GM12875 (cell line): ENCODE results near the gene HERPUD2.

ENCODE experiments used
- H3K4me3 ChIP-seq: one replicate; pipeline ENCODE4 v1.5.1; 2011; ENCODE audit warnings: low read depth, low read length, control low read depth
- TF ChIP-seq, protein P1 (sequence below): IDR thresholded peaks from 2 replicates; pipeline ENCODE4 v1.5.1; 2011; ENCODE audit warnings: low read depth, mild to moderate bottlenecking, control low read depth, inconsistent platforms, low read length, moderate library complexity, borderline replicate concordance; ENCODE audit not compliant: insufficient read depth

The HERPUD2 gene

DNA sequence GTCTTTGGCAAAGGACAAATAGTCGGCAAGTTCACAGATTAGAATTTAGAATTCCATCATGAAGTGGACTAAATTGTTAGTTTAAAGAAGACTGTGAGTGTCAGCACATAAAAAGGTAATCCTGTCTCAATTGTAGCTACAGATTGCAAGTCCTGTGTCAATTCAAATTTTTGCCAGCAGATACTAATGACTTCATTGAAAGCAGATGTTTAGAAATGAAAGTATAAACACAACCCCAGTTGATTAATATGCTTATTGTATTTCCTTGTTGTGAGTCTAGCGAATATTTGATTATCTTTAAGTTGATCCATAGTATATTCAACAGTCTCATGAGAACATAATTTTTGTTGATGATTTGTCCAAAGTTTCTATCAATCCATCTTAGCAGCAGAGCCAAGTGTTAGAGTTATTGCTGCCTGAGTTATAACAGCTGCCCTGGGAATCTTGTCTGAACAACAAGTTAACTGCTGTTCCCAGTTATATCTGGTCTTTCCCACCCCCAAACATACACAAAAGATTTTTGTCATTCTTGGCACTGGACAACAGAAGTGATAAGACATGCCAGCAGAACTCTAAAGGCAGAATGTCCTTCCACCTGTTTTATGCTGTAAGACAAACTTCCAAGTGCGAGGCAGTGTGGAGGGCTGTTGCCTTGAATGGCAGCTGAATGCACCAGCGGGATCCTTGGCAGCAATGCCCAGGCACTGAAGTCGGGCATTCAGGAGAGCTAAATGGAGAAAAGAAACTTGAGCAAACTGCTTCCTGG lies 21.3 kb upstream of the HERPUD2 start:
- H3K4me3 ChIP-seq: no peak overlapping the region

DNA sequence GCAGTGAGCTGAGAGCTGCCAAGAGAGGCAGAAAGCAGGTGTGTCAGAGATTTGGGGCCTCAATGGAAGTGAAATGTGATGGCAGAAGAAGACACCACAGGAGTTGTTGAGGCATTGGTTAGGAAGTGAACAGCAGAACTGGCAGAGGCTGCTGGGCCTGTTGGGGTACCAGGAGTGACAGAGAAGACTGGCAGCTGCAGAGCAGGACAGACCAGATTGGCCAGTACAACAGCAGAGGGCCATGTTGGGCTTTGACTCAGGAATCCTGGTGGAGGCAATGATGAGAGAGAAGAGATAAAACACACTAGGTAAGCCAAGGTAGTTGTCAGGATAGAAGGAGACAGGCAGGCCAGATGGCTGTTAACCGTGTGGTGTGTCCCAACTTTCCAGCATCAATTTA lies 19.9 kb upstream of the HERPUD2 start:
- TF ChIP-seq, protein P1, sequence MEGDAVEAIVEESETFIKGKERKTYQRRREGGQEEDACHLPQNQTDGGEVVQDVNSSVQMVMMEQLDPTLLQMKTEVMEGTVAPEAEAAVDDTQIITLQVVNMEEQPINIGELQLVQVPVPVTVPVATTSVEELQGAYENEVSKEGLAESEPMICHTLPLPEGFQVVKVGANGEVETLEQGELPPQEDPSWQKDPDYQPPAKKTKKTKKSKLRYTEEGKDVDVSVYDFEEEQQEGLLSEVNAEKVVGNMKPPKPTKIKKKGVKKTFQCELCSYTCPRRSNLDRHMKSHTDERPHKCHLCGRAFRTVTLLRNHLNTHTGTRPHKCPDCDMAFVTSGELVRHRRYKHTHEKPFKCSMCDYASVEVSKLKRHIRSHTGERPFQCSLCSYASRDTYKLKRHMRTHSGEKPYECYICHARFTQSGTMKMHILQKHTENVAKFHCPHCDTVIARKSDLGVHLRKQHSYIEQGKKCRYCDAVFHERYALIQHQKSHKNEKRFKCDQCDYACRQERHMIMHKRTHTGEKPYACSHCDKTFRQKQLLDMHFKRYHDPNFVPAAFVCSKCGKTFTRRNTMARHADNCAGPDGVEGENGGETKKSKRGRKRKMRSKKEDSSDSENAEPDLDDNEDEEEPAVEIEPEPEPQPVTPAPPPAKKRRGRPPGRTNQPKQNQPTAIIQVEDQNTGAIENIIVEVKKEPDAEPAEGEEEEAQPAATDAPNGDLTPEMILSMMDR: 0 out of 2 replicates have a peak, but pooled peaks have one; percentile 16
- H3K4me3 ChIP-seq: no peak overlapping the region

More for the DNA sequence above, 21.3 kb upstream of the HERPUD2 start:
- TF ChIP-seq, protein P1: no peak

DNA sequence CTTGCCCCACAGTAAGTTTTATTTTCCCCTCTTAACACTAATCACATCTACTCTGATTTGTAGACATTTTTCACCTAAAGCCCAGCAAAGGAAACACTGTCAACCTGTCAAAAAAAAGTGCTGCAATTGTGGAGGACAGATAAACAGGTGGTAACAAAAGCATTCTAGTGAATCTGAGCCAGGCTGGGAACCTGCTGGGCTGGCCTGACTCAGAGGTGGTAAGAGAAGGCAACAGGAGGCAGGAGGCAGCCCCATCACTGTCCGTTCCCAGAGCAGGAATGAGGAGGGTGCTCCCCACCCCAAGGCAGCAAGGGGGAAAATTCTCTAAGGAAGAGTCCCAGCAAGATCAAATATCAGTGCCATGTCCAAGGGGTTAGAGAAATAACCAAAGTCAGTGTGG lies 19.5 kb upstream of the HERPUD2 start:
- H3K4me3 ChIP-seq: no peak overlapping the region
- TF ChIP-seq, protein P1: no peak

DNA sequence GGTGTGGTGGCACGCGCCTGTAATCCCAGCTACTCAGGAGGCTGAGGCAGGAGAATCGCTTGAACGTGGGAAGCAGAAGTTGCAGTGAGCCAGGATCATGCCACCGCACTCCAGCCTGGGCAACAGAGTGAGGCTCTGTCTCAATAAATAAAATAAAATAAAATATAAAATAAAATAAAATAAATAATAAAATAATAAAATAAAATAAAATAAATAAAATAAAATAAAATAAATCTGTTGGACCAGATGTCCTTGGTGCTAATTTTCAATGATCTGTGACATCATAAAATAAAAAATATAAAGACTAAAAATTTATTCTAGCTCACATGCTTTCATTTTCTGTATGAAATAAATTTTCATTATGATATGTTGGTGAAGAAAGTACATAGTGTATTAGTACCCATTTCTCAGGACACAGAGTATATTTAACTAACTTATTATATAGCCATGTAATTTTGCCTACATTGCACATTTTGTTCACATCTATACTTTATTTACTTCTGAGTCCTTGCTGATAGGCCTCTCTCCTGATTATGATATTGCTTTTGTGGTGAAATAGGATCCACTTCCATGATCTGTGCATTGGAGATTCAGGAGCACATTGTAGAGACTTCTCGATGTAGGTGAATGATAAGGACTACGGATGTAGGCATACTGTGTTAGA lies 17.8 kb upstream of the HERPUD2 start:
- H3K4me3 ChIP-seq: no peak overlapping the region
- TF ChIP-seq, protein P1: no peak

DNA sequence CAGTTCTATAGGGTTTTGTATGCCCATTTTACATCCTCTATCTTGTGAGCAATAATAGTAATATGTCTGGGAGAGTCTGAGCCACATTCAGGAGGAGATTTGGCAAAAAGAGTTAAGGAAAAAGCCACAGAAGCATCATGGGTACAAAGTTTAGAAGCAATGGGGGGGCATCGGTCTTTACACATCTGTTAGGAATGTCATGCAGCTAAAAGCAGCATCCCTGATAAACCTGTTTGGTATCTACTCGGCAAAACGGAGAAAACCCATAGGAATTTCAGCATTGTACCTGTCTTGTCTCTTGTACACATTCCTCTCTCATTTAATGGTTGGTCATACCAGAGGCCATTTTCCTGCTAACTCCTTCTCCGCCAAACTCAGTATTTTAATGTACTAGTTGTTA lies 12.5 kb upstream of the HERPUD2 start:
- H3K4me3 ChIP-seq: no peak overlapping the region
- TF ChIP-seq, protein P1: no peak

DNA sequence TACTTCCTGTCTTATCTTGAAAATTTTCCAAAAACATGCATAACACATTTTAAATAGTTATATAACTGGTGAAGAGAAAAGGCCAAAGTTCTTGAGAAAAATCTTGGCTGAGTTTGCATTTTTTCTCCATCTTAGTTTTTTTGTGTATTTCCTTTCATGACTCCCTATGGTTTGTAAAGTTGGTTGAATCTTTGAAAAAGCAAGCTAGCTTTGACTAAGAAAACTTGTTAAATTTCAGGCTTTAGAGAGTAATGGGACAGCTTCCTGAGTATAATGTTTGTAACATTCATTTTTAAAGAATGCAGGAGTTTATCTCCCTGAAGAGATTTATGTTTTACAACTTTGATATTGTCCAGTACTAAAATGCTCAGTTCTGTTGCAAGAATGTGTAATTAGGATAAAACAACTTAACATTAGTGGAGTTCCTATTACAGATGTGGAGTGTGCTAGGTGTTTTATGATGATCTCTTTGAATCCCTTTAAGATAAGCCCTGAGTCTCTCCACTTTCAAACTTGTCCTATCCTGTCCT lies 11.1 kb upstream of the HERPUD2 start:
- no peak overlapping the region for H3K4me3 ChIP-seq
- TF ChIP-seq, protein P1: no peak
